Measurements from ENCODE around the gene CADM2.

The CADM2 gene

DNA sequence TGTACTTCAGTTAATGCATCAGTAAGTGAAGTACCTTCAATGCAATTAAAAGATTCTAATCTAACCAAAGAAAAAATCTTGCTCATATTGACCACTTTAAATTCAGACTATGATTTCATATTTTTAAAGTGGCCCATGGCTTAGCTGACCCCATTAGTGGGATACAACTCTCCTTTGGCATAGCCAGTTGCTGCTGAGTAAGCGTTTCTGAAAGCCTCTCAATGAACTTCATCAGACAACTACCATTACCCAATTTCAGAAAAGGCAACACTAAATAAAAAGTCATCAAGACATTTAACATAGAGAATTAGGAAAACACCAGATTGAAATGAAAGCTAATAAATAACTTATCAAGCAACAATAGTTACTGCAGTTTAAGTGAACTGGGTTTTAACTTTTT lies 27.0 kb downstream of the CADM2 start:
- no peak for DNase-seq

DNA sequence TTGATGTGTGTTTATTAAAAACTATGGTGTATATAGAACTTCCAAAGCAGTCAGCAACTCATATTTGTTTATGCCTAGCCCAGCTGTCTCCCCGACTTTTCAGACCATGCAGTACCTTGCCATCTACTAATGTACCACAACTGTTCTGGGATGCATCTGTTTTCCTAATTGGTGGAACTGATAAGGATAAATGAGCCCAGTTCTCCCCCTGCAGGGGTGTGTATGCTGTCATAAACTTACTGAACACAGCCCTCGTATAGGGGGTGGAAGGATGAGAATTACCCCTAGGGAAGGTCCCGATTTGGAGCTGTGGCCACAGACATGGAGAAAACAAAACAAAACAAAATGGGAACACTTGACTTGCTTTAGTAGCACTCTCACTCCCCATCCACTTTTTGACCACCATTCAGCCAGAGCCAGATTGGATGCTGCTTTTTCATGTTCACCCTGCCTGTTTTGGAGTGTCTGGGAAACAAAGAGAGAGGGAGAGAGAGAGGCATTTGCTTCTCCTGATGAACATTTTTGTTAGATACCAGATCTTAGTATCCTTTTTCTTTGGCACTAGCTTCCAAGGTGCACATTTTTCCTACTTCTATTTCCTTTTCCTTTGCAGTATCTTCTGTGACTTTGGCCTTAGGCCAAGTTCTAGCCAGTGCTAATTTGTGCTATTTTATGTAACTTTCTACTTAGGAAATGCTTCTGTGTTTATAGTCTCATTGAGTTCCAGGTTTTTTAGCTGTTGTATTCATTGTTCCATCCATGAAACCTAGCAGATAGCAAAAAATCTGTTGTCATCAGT lies 29.1 kb downstream of the CADM2 start:
- no peak for DNase-seq

DNA sequence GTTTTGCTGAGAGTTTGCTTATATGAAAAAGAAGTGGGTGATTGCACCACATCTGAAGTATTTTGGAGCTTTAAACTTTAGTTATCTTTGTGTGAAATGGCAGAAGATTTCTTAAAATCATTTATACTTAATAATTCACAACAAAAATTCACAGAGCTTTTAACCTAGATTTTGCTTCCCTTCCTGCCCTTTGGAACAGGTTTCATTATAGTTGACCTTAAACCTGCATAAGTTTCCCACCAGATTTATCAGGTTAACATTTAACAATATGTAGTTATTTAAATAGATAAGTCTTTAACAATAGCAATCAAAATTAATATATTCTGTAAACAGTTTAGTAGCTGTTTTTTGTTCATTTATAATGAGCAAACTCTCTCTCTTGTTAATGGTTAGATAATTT lies 30.3 kb downstream of the CADM2 start:
- DNase-seq: no peak

DNA sequence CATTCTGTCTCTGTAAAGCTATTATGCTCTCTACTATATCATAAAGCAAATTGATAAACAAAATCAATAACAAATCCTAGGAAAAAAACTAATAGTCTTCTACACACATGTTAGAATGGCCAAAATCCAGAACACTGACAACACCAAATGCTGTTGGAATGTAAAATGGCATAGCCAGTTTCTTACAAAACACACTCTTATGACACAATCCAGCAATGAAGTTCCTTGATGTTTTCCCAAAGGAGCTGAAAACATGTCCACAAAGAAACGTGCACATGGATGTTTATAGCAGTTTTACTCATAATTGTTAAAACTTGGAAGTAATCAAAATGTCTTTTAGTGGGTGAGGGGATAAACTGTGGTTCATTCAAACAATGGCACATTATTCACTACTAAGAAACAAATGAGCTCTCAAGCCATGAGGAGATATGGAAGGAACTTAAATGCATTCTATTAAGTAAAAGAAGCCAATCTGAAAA lies 32.7 kb downstream of the CADM2 start:
- DNase-seq: no peak

DNA sequence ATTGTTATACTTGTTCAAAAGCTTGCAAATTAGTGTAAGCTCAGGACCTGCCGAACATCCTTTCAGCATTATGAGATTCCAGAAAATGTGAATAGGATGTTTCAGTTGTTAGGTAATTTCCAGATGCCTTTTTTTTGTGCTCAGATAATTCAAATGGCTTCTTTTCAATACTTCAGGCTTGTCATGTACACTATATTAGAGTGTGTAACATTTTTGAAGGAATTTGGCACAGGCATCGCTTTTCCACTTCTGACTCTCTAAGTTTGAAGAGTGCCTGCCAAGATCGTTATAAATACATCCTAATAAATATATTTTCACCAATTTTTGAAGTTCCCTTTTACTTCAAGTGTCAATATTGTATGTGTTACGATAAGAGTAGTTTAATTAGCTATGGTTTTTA lies 35.2 kb downstream of the CADM2 start:
- DNase-seq: peak; percentile 22

DNA sequence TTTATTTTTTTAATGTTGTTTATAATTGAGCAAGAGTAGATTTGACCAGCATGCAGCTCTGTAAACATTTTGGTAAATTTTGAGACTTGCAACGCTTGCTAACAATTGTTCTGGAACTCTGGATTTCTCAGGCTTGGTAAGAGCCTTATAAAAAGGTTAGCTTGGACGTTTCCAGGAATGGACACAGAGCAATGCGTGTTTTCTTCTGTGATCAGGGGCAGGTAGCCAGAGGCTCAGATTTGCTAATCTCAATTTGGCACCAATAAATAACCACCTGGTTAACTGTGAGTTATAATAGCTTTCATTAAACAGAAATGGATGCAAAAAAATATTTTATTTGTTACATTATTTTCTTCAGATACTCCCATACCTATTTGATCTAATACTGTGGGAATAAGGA lies 39.8 kb downstream of the CADM2 start:
- no peak for DNase-seq

DNA sequence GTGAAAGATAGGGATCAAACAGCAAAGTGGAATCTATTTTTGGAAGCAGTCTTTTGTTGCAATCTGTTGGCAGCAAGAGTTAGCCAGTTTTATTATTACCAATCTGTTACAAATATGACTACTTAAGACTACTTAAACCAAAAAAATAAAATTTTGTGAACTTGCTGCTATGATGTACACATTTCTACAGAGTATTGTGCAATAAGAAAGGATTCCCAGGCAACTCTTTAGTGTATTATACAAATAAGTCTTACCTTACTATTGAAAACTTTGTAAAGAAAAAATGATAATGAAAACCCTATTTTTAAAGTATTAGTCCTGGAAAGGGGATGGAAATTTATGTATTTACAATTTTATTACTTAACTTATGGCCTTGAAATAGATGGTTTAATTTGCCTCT lies 44.7 kb downstream of the CADM2 start:
- DNase-seq: no peak

DNA sequence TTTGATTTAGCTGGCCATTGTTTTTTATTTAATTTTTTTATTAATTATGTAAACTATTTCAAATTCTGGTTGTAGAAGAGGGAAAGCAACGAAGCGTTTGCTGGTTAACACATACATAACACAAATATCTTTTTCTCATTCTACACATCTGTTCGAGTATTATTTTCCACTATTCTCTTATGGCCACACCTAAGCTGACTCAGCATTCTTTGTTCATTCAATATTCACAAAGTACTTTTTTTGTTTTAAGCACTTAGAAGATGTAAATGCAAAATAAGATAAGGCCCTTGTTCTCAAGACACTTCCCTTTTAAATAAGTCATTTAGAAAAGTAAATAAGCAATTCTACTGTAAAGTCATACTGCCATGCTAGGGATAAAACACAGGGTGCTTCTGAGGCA lies 45.4 kb downstream of the CADM2 start:
- DNase-seq: no peak

DNA sequence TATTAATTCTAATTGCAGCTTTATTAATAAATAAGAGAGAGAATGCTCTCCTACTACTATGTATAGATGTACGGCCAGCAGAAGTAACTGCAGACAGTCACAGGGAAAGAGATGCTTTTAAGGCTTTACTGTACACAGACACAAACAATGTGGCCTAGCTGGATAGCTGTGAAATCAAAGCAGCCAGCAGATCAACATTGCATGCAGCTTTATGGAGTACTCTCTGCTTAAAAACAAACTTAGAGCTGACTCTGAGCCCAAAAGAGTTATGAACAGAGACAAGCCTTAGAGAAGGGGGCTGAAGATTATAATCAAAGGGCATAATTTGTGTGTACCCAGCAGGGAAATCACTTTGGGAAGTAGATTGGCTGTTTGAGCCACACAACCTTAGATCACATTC lies 47.2 kb downstream of the CADM2 start:
- DNase-seq: no peak

DNA sequence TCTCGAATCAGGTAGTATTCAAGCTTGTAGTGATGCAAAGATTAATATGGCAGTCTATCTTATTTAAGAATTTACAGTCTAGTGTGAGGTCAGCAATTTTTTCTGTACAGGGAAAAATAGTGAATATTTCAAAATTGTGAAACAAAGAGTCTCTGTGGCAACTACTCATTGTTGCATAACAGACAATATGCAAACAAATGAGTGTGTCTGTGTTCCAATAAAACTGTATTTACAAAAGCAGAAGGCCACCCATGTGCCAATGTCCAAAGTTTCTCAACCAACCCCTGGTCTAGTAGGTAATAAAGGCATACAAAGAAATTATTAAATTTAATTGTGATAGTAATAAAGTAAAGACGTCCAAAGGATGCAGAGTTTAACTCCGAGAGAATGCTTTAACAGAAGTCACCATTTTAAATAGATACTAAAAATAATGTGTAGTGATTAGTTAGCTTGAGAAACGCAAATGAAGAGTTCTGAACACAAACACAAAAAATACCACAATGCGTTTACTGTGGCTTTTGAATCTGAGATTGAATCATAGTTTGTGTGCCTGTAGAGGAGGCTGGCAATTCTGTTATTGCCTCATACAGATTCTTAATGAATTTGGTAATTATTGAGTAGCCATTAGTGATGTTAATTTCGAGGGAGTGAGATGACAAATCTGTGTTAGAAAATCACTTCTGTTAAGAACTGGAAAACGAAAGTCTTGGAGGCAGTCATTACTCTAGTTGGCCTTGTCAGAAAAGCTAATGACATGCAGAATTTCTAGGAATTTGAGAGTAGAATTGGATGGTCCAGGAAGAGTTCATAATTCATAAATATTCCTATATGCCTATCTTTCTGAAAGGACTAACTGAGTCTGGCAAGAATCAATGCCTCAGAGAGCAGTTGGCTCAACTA lies 48.7 kb downstream of the CADM2 start:
- DNase-seq: no peak

DNA sequence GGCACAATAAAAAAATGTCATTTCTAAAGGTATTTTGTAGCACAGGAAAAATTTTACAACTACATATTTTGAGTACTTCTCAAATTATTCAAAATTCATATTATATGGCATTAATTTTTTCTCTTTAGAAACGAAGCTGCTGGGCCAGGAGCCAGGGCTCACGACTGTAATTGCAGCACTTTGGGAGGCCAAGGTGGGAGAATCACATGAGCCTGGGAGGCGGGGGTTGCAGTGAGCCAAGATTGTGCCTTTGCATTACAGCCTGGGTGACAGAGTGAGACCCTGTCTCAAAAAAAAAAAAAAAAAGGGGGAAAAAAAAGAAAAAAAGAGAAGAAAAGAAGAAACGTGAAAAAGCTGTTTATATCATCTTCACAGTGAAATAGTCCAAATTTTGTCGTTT lies 62.0 kb downstream of the CADM2 start:
- no peak for DNase-seq

DNA sequence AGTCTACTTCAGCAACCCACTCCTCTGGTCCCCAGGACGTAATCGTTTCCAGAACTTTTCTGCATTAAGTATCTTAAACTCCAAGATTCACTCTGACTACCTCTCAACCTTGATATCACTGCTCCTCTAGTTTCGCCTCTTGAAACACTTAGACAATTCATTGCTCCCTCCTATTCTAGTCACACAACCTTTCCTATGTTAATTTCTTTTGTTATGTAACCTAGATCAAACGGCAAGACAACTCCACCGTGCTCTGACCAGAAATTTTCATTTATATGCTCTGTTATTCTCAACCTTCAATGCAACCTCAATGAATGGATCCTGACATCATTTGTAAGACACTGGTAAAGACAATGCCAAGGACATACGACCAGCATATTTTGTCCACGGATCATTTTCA lies 71.3 kb downstream of the CADM2 start:
- DNase-seq: no peak

DNA sequence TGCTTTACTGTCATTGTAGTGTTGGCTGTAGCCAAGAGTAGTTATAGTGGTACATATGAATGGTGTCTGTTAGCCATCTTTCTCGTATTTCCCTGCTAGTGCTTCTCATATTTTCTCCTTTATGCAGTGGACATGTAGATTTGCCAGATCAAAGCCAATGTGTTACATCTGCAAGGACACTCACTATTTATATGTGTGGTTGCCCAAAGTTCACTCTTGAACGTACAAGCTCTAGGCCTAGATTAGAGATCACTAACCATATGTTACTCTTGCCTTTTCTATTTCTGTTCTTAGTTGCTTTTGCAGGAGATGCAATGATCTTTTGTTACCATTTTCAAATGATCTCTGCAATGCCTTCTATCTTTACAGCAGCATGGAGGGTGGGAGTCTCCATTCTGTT lies 78.4 kb downstream of the CADM2 start:
- no peak for DNase-seq

DNA sequence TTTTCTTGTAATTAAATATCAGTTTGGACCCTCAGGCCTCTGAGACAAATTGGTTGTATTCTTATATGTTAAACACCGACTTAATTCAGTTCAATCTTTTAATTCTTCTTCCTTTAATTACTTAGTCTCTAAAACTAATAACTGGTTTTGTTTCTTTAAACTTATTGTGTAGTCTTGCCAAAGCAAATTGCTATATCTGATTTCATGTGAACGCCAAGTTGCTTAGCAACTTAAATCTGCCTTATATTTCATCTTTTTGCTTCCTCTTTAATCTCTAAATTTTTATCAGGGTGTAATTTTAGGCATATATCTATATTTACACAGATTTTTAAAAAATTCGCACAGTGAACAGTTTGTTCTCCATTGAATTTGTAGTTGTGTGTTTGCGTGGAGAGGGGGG lies 82.2 kb downstream of the CADM2 start:
- DNase-seq: no peak

DNA sequence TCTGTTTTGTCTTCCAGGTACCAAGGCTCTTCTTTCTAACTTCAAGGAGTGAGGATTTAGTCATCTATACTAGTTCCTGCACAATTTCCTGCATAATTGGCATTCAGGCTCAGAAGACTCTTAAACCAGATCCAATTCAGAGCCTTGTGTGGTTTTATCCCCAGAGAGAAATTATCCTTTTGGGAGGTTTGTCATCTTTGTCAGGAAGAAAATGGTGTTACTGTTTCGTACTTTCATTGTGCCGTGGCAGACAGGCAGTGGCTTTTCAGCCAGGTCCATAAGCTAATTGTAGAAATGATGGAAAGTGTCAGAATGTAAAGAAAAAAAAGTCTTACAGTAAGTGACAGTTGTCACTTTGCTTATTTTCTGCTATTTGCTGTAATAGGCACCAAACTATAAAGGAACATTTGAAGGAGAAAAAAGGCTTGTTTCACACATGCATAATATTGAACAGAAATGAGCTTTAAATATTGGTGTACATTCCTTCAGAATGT lies 82.8 kb downstream of the CADM2 start:
- no peak for DNase-seq

DNA sequence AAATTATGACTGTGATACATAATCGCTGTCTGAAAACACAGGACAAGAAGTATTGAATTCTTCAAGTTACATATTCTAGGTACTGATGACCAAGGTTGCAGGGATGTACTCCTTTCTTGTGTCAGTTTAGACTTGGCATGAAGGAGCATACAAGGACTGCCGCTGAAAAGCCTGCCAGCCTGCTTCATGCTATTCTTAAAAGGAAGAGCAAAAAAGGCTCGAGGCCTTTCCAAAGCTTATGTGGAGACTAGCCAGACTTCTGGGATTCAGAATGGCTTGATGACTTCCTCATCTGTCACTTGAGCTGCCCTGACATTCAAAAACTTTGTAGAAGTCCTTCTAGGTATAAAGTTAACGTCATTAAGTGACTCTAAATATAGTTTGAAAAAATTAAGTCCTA lies 92.0 kb downstream of the CADM2 start:
- DNase-seq: no peak

DNA sequence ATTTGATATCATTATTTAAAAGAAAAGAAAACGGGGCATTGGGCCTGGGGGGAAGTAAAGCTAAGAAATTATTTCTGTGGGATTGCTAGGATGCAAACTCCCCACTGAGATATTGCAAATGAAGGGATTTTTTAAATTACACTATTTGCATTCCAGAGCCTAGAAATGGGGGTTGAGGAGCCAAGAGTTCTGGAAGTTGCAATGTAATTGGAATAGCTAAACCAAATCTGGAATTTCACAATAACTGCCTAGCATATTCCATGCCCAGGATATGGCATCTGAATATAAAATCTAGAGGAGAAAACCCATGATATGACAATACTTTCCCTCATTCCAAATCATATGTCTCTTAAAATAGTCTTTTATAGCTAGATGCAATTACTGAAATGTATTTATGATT lies 93.0 kb downstream of the CADM2 start:
- no peak for DNase-seq

DNA sequence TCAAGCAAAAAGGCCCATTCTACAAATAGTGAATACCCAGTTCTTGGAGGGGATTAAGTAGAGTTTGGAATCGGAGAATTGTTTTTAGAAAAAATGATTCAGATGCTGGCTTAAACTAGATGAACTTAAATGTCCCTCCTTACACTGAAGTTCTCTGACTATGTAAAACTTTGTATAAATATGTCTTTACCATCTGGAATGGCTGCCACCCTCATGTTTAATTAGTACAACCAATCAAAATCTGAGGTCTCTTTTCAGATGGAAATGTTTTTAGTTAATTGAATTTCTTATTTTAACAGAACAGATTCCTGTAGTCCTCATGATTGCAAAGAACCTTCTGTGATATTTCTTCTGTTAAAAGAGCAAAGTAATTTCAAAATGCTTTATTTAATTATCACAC lies 94.8 kb downstream of the CADM2 start:
- no peak for DNase-seq

DNA sequence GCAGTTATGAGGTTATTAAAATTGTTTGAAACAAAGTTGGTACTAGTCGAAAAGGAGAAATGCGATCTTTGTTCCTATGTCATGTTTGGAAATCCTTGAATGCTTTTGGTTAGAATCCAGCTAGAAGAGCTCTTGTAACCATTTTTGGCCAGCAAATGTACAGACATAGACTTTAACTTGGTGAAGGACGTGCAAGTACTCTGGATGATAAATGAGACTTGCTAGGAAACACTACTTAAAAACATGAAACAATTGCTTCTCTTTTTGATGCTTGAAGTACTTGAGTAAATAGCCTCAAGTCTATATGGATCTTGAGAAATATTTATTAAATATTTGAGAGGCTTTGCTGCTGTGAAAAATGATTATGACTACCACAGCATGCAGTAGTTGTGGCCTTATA lies 95.8 kb downstream of the CADM2 start:
- peak; percentile 6 for DNase-seq

DNA sequence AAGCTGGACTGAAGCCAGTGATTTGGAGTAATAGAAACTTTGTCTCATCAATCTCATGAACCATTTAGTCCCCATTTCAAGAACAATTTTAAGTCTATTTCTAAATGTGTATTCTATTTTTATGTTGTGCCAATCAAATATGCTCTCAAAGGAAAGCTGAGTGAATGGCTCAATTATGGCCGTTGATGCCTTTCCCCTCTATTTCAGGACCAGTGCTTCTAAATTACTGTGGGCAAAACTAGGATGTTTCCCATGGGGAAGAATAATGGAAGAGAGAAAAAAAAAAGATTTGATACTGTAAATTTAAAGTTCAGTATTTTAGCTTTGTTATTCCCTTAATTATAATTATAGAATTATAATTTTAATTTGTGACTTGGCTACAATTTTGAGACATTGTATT lies 110.1 kb downstream of the CADM2 start:
- peak; percentile 34 for DNase-seq

DNA sequence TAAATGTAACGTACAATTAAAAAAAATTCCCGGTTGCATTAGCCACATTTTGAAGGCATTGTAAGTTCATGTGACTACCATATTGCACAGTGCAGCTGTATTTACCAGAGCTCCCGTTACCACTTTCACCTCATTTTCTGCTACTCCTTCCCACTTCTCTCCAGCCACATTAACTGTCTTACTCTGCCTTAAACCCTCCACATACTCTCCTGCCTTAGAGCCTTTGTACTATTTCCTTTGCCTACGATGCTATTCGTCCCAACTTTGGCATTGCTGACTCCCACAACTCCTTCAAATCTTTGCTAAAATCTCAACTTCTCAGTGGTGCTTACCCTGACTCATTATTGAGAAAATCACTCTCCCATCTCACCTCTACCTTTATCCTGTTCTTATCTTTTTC lies 115.2 kb downstream of the CADM2 start:
- no peak for DNase-seq

DNA sequence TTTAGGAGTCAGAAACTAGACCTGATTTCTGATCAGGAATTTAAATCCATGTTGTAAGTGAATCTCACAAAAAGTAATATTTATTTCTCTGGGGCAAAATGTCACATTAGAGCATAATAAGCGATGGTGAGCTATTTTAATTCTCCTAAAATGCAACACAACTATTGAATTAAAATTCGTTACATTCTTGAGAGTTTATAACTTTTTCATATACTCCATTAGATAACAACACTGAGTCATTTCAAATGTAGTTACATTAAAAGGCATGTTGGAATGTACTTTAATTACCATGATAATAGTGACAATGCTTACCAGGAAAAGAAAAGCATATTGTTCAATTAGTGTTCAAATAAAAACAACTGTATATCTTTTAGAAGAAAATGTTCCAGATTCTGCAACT lies 116.9 kb downstream of the CADM2 start:
- no peak for DNase-seq

DNA sequence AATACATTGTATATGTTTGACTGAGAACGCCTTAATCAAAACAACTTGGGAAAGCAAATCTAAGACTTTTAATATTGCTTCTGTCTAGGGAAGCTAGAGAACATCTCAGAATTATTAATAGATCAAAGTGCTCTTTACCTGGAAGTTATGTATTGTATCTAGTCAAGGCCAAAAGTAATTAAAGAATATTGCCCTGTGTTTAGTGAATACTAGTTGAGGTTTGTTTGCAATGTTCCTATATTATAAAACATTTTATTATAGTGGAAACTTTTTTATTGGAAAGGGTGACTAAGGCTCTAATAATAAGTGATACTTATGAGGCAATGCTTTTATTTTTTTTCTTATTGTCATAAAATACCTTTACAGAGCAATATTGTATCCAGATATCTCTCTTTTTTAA lies 118.2 kb downstream of the CADM2 start:
- DNase-seq: no peak
